GM12878 (cell line): ENCODE data around the gene AVEN. TPM values are rescaled to one million over a fixed set of nuclear protein-coding genes. Genes with fewer than 3 reads are reported as not detected.

Source experiments
- BACH1 ChIP-seq: fragments of 450-650 bp; IDR thresholded peaks from 2 replicates; pipeline ENCODE4 v1.6.1; 2017; ENCODE audit warnings: mild to moderate bottlenecking, borderline replicate concordance
- CREB1 ChIP-seq: IDR thresholded peaks from 2 replicates; pipeline ENCODE4 v1.6.1; 2012; ENCODE audit warnings: low read depth, mild to moderate bottlenecking, inconsistent platforms
- HCFC1 ChIP-seq: fragments of 150-350 bp; IDR thresholded peaks from 2 replicates; pipeline ENCODE4 v1.6.1; 2014; ENCODE audit warnings: low read length
- IKZF1 ChIP-seq: fragments of 450-650 bp; conservative IDR thresholded peaks from 2 replicates; pipeline ENCODE4 v1.6.1; 2017; ENCODE audit warnings: antibody characterized with exemption, mild to moderate bottlenecking
- IRF4 ChIP-seq: IDR thresholded peaks from 2 replicates; pipeline ENCODE4 v1.6.1; 2011; ENCODE audit warnings: low read depth, low read length
- NBN ChIP-seq: fragments of 450-650 bp; IDR thresholded peaks from 2 replicates; pipeline ENCODE4 v1.6.1; 2016
- NR2F1 ChIP-seq: fragments of 450-650 bp; conservative IDR thresholded peaks from 2 replicates; pipeline ENCODE4 v1.6.1; 2017; ENCODE audit warnings: mild to moderate bottlenecking
- PKNOX1 ChIP-seq: fragments of 450-650 bp; IDR thresholded peaks from 2 replicates; pipeline ENCODE4 v1.6.1; 2016; ENCODE audit warnings: mild to moderate bottlenecking
- POLR2AphosphoS2 ChIP-seq: IDR thresholded peaks from 2 replicates; pipeline ENCODE4 v1.6.1; 2011; ENCODE audit warnings: low read depth, mild to moderate bottlenecking, low read length, improper control_type of control experiment, moderate library complexity
- RBBP5 ChIP-seq: fragments of 200-600 bp; sonication (generic); conservative IDR thresholded peaks from 2 replicates; pipeline ENCODE4 v1.6.1; 2016
- RCOR1 ChIP-seq: conservative IDR thresholded peaks from 2 replicates; pipeline ENCODE4 v1.6.1; 2012; ENCODE audit warnings: low read depth, low read length, improper control_type of control experiment
- RFX5 ChIP-seq: IDR thresholded peaks from 2 replicates; pipeline ENCODE4 v1.6.1; 2011; ENCODE audit warnings: low read depth, low read length, improper control_type of control experiment
- SIN3A ChIP-seq: IDR thresholded peaks from 2 replicates; pipeline ENCODE4 v1.6.1; 2012; ENCODE audit warnings: low read depth, low read length, improper control_type of control experiment
- SIX5 ChIP-seq: IDR thresholded peaks from 2 replicates; pipeline ENCODE4 v1.6.1; 2011; ENCODE audit warnings: mild to moderate bottlenecking, low read depth, low read length, moderate library complexity; ENCODE audit not compliant: severe bottlenecking
- SRF ChIP-seq, 2 experiments: IDR thresholded peaks; 2 replicates each; pipeline ENCODE4 v1.6.1; 2011; ENCODE audit warnings: low read depth in 2 of 2, low read length in 2 of 2, mild to moderate bottlenecking in 1 of 2, moderate library complexity in 1 of 2
- STAT1 ChIP-seq: fragments of 450-650 bp; conservative IDR thresholded peaks from 2 replicates; pipeline ENCODE4 v1.6.1; 2014; ENCODE audit warnings: antibody characterized with exemption, mild to moderate bottlenecking
- YY1 ChIP-seq: IDR thresholded peaks from 2 replicates; pipeline ENCODE4 v1.6.1; 2011; ENCODE audit warnings: low read depth, mild to moderate bottlenecking, low read length
- ZNF24 ChIP-seq: fragments of 450-650 bp; IDR thresholded peaks from 2 replicates; pipeline ENCODE4 v1.6.1; 2017; ENCODE audit warnings: antibody characterized with exemption, mild to moderate bottlenecking
- ZSCAN29 ChIP-seq: fragments of 450-650 bp; IDR thresholded peaks from 2 replicates; pipeline ENCODE4 v1.6.1; 2017; ENCODE audit warnings: mild to moderate bottlenecking, moderate library complexity
- polyA plus RNA-seq, 11 experiments: library from polyadenylated mRNA; depleted of rRNA in 4 of 11; unstranded in 6 of 11; stranded (reverse) in 5 of 11; fragments of >200 nt; fragmentation: Nextera tagmentation in 4 of 11; fragmentation: Illumina TruSeq in 1 of 11; extraction: Ambion mirVana in 4 of 11; extraction: Trizol in 1 of 11; gene quantifications; 1 replicate in 1 of 11; 2 replicates in 10 of 11; pipeline versions ENCODE4 v1.2.1 to v1.2.3, GENCODE V29; 2011 to 2016; ENCODE audit warnings: inconsistent platforms in 2 of 11, missing spikeins in 2 of 11, low read depth in 1 of 11
- total RNA-seq, 4 experiments: library from RNA; depleted of rRNA in 3 of 4; stranded (reverse); fragments of >200 nt in 3 of 4; fragmentation: Illumina TruSeq in 1 of 4; extraction: Trizol in 1 of 4; gene quantifications; 2 replicates each; pipeline versions ENCODE4 v1.2.1 to v1.2.3, GENCODE V29; 2013 to 2021
- TF ChIP-seq, protein P1 (sequence below): fragments of 450-650 bp; formaldehyde crosslinking; IDR thresholded peaks from 2 replicates; pipeline ENCODE4 v1.4.0; 2020; ENCODE audit warnings: mild to moderate bottlenecking, moderate library complexity
- TF ChIP-seq, protein P2 (sequence below): fragments of 450-650 bp; IDR thresholded peaks from 2 replicates; pipeline ENCODE4 v1.6.1; 2018; ENCODE audit warnings: mild to moderate bottlenecking, low read depth, moderate library complexity; ENCODE audit not compliant: partially characterized antibody
- TF ChIP-seq, protein P3 (sequence below): fragments of 450-650 bp; conservative IDR thresholded peaks from 2 replicates; pipeline ENCODE4 v1.6.1; 2017; ENCODE audit warnings: mild to moderate bottlenecking, moderate library complexity

Gene AVEN
- total and polyA plus RNA-seq, 10 of the 15 experiments (the other 5 are each of a cell fraction or from before 2014, with no cell fraction given): 1.4 to 15.1 (median 10.5) TPM

DNA sequence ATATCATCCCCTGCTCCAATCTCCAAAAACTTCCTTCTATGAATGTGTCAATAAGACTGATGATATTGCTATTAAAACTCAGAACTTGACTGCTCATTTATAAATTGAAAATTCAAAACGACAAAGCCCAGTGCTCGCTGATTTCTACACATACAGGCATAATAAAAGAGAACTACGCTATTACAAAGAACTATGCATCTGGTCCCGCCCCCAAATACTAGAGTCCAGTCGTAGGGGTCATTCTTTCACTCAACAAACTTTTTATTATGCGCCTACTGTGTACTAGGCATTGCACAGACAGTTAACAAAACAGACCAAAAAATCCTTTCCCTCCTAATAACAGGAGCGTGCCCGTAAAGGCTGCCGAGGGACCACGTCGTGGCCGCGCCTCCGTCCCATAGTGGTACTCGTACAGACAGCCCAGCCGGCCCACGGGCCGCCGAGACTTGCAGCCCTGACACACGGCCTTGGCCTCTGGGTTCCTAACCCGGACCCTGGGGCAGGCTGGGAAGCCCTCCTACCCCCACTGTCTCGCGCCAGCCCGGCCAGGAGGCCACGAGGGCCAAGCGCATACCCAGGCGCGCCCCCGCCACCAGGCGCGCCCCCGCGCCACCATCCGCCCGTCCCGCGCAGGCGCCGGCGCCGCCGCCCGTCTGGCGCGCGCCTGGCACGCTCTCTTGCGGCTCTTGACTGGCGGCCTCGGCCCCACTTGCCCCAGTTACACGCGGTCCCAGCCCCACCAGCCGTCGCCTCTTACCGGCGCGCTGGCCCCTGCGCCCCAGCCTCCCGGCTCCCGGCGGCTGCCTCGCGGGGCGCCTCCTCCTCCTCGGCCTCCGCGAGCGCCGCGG lies 757 bp downstream of the AVEN start (continued):
- TF ChIP-seq IRF4 (no peak), PKNOX1 (no peak), ZSCAN29 (0 out of 2 replicates have a peak, but pooled peaks have one; percentile 24), STAT1 (no peak), NR2F1 (0 out of 2 replicates have a peak, but pooled peaks have one; percentile 36), SRF (IDR thresholded peaks at IDR 0.05; ENCODE audit: low read depth in 2 of 2, low read length in 2 of 2) (no peak), SIN3A (0 out of 2 replicates have a peak, but pooled peaks have one; percentile 29), NBN (peak; percentile 67), HCFC1 (no peak), RFX5 (no peak), ZNF24 (no peak), SIX5 (no peak), IKZF1 (peak; percentile 69; the same call in 1 of the 2 replicates), RCOR1 (no peak), POLR2AphosphoS2 (peak; percentile 56; the same call in 1 of the 2 replicates), RBBP5 (0 out of 2 replicates have a peak, but pooled peaks have one; percentile 76), YY1 (no peak), BACH1 (no peak), CREB1 (peak; percentile 40; the same call in 1 of the 2 replicates)
- TF ChIP-seq, protein P1, sequence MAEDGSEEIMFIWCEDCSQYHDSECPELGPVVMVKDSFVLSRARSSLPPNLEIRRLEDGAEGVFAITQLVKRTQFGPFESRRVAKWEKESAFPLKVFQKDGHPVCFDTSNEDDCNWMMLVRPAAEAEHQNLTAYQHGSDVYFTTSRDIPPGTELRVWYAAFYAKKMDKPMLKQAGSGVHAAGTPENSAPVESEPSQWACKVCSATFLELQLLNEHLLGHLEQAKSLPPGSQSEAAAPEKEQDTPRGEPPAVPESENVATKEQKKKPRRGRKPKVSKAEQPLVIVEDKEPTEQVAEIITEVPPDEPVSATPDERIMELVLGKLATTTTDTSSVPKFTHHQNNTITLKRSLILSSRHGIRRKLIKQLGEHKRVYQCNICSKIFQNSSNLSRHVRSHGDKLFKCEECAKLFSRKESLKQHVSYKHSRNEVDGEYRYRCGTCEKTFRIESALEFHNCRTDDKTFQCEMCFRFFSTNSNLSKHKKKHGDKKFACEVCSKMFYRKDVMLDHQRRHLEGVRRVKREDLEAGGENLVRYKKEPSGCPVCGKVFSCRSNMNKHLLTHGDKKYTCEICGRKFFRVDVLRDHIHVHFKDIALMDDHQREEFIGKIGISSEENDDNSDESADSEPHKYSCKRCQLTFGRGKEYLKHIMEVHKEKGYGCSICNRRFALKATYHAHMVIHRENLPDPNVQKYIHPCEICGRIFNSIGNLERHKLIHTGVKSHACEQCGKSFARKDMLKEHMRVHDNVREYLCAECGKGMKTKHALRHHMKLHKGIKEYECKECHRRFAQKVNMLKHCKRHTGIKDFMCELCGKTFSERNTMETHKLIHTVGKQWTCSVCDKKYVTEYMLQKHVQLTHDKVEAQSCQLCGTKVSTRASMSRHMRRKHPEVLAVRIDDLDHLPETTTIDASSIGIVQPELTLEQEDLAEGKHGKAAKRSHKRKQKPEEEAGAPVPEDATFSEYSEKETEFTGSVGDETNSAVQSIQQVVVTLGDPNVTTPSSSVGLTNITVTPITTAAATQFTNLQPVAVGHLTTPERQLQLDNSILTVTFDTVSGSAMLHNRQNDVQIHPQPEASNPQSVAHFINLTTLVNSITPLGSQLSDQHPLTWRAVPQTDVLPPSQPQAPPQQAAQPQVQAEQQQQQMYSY (CRISPR knock-in tag): no peak
- TF ChIP-seq, protein P2, sequence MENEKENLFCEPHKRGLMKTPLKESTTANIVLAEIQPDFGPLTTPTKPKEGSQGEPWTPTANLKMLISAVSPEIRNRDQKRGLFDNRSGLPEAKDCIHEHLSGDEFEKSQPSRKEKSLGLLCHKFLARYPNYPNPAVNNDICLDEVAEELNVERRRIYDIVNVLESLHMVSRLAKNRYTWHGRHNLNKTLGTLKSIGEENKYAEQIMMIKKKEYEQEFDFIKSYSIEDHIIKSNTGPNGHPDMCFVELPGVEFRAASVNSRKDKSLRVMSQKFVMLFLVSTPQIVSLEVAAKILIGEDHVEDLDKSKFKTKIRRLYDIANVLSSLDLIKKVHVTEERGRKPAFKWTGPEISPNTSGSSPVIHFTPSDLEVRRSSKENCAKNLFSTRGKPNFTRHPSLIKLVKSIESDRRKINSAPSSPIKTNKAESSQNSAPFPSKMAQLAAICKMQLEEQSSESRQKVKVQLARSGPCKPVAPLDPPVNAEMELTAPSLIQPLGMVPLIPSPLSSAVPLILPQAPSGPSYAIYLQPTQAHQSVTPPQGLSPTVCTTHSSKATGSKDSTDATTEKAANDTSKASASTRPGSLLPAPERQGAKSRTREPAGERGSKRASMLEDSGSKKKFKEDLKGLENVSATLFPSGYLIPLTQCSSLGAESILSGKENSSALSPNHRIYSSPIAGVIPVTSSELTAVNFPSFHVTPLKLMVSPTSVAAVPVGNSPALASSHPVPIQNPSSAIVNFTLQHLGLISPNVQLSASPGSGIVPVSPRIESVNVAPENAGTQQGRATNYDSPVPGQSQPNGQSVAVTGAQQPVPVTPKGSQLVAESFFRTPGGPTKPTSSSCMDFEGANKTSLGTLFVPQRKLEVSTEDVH: no peak
- TF ChIP-seq, protein P3, sequence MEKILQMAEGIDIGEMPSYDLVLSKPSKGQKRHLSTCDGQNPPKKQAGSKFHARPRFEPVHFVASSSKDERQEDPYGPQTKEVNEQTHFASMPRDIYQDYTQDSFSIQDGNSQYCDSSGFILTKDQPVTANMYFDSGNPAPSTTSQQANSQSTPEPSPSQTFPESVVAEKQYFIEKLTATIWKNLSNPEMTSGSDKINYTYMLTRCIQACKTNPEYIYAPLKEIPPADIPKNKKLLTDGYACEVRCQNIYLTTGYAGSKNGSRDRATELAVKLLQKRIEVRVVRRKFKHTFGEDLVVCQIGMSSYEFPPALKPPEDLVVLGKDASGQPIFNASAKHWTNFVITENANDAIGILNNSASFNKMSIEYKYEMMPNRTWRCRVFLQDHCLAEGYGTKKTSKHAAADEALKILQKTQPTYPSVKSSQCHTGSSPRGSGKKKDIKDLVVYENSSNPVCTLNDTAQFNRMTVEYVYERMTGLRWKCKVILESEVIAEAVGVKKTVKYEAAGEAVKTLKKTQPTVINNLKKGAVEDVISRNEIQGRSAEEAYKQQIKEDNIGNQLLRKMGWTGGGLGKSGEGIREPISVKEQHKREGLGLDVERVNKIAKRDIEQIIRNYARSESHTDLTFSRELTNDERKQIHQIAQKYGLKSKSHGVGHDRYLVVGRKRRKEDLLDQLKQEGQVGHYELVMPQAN: 0 out of 2 replicates have a peak, but pooled peaks have one; percentile 33
